Measurements from ENCODE around the gene SRSF9. TPM values are rescaled to one million over a fixed set of nuclear protein-coding genes. Genes with fewer than 3 reads are reported as not detected.

SRSF9 gene
- total RNA-seq, 1 experiment from 2014 or later, result 302 TPM

DNA sequence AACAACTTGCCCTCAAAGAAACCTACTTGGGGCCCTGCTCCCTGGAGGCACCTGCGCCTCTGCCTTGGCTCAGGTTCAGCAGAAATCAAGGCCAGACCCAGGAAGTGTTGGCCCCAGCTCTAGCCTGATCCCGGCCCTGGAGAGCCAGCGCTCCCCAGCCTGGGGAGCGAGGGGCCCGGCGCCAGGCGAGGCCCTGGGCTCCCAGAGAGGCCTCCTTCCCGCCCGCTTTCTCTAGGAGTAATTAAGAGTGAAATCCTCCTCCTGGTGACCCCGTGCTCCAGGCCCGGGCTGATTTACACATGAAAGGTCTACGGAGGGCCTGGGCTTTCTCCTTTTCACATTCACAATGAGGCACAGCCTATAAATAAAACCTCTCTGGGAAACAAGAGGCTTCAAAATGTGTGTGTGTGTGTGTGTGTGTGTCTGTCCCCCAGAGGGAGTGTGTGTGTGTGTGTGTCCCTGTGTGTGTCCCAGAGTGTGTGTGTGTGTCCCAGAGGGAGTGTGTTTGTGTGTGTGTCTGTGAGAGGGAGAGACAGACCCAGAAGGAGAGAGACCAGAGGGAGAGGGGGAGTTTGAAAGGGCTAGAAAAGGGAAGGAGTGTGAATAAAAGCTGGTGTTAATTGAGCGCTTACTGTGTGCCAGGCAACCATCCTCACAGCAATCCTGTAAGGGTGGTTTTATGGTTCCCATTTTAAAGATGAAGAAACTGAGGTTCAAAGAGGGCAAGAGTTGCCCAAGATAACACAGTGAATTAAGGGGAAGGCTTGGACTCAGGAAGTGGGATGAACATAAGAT, 55.5 kb downstream of the SRSF9 start:
- DNase-seq (ENCODE audit: low spot score), result no peak

- no peak for DNase-seq (ENCODE audit: low spot score)
Observed at GRCh38 chr12:120412421-120412820, 57.1 kb downstream of the SRSF9 start.

Small RNA genes within 50 kb of the gene (small RNA-seq; reads per million reads assigned to genes)
- gene RF00019, result not detected

Other genes with a start within 250 kb of the SRSF9 start
- gene PXN, start 204.0 kb downstream of the SRSF9 start, total RNA-seq (2014; rRNA removed; shearing (Covaris generic)), result 59.7 and 63.0 TPM in 2 replicates
- under 0.01 TPM in 1 of 2 replicates, not detected in the other for gene RNU4-2, start 177.8 kb downstream of the SRSF9 start, total RNA-seq (2014; rRNA removed; shearing (Covaris generic))
- under 0.01 TPM in 1 of 2 replicates, not detected in the other for gene RNU4-1, start 176.5 kb downstream of the SRSF9 start, total RNA-seq (2014; rRNA removed; shearing (Covaris generic))
- gene SIRT4, start 167.4 kb downstream of the SRSF9 start, total RNA-seq (2014; rRNA removed; shearing (Covaris generic)), result 0.05 TPM in 1 of 2 replicates, not detected in the other
- not detected in 2 replicates for gene PLA2G1B, start 142.0 kb downstream of the SRSF9 start, total RNA-seq (2014; rRNA removed; shearing (Covaris generic))
- not detected in 2 replicates for gene MSI1, start 100.6 kb downstream of the SRSF9 start, total RNA-seq (2014; rRNA removed; shearing (Covaris generic))
- 1,079 and 1,221 TPM in 2 replicates for gene COX6A1, start 31.6 kb downstream of the SRSF9 start, total RNA-seq (2014; rRNA removed; shearing (Covaris generic))
- gene TRIAP1, start 23.4 kb downstream of the SRSF9 start, total RNA-seq (2014; rRNA removed; shearing (Covaris generic)), result 16.0 and 24.4 TPM in 2 replicates
- 25.7 and 38.0 TPM in 2 replicates for gene GATC, start 23.3 kb downstream of the SRSF9 start, total RNA-seq (2014; rRNA removed; shearing (Covaris generic))
- 268 and 293 TPM in 2 replicates for gene DYNLL1, start 26.4 kb upstream of the SRSF9 start, total RNA-seq (2014; rRNA removed; shearing (Covaris generic))
- 12.9 and 14.2 TPM in 2 replicates for gene COQ5, start 59.4 kb upstream of the SRSF9 start, total RNA-seq (2014; rRNA removed; shearing (Covaris generic))
- gene RNF10, start 64.6 kb upstream of the SRSF9 start, total RNA-seq (2014; rRNA removed; shearing (Covaris generic)), result 62.8 and 88.0 TPM in 2 replicates
- gene POP5, start 111.7 kb upstream of the SRSF9 start, total RNA-seq (2014; rRNA removed; shearing (Covaris generic)), result 61.5 and 70.9 TPM in 2 replicates
- 3.5 and 7.0 TPM in 2 replicates for gene CABP1, start 170.9 kb upstream of the SRSF9 start, total RNA-seq (2014; rRNA removed; shearing (Covaris generic))
- gene MLEC, start 217.4 kb upstream of the SRSF9 start, total RNA-seq (2014; rRNA removed; shearing (Covaris generic)), result 226 and 266 TPM in 2 replicates
- 16.7 and 19.1 TPM in 2 replicates for gene UNC119B, start 240.7 kb upstream of the SRSF9 start, total RNA-seq (2014; rRNA removed; shearing (Covaris generic))